Naive B cell (primary cell): ENCODE data around the gene PPP1R13B. TPM values are rescaled to one million over a fixed set of nuclear protein-coding genes. Genes with fewer than 3 reads are reported as not detected.

Experiments
- ATAC-seq, 2 donors: fragments of 150-1000 bp; cut with Tn5 transposase; 2 replicates each; pipeline ENCODE4 v1.10.0; 2021; ENCODE audit warnings: low read depth in 2 of 2, mild to moderate bottlenecking in 2 of 2, moderate library complexity in 2 of 2
- DNase-seq: peaks from one replicate; pipeline ENCODE4 v3.0.0; 2022
- H3K27ac Mint-ChIP-seq, 6 donors: one replicate each; pipeline ENCODE4 v1.8.0; 2020 to 2022; ENCODE audit warnings: mild to moderate bottlenecking in 6 of 6, mixed read lengths in 6 of 6, moderate library complexity in 5 of 6, inconsistent platforms in 2 of 6
- H3K27me3 Mint-ChIP-seq, 3 donors: one replicate each; pipeline ENCODE4 v1.8.0; 2021 to 2022; ENCODE audit warnings: mixed read lengths in 3 of 3, mild to moderate bottlenecking in 1 of 3
- H3K36me3 Mint-ChIP-seq, 2 donors: one replicate each; pipeline ENCODE4 v1.8.0; 2020 to 2022; ENCODE audit warnings: mixed read lengths in 2 of 2, inconsistent platforms in 1 of 2, mild to moderate bottlenecking in 1 of 2
- H3K4me1 Mint-ChIP-seq, 3 donors: one replicate each; pipeline ENCODE4 v1.8.0; 2020 to 2022; ENCODE audit warnings: mixed read lengths in 3 of 3, inconsistent platforms in 1 of 3, mild to moderate bottlenecking in 1 of 3, moderate library complexity in 1 of 3
- H3K4me3 Mint-ChIP-seq, 8 donors: one replicate each; pipeline ENCODE4 v1.8.0; 2020 to 2022; ENCODE audit warnings: mild to moderate bottlenecking in 8 of 8, mixed read lengths in 8 of 8, moderate library complexity in 8 of 8, inconsistent platforms in 2 of 8
- H3K9me3 Mint-ChIP-seq, 7 donors: one replicate each; pipeline ENCODE4 v1.8.0; 2020 to 2022; ENCODE audit warnings: mixed read lengths in 7 of 7, mild to moderate bottlenecking in 5 of 7, inconsistent platforms in 2 of 7, moderate library complexity in 1 of 7
- polyA plus RNA-seq, 6 donors: library from polyadenylated mRNA; unstranded; fragments of 300-500 nt; fragmentation: Illumina TruSeq; gene quantifications; one replicate each; pipeline ENCODE4 v1.2.3, GENCODE V29; 2021; ENCODE audit warnings: low read depth in 6 of 6

The PPP1R13B gene
- polyA plus RNA-seq, 6 donors from 2014 or later, result 0.65 to 4.6 (median 1.8) TPM; not detected in 1

GRCh38 chr14:103735815-103736545 is 111.4 kb downstream of the PPP1R13B start:
- DNase-seq, result no peak
- ATAC-seq, result no peak
- Mint-ChIP-seq H3K27ac (no peak overlapping the region), H3K9me3 (no peaks in the 10 kb centered on the region), H3K27me3 (no peaks in the 10 kb centered on the region), H3K36me3 (no peaks in the 10 kb centered on the region), H3K4me3 (no peak overlapping the region), H3K4me1 (peaks cover 0 to 4% (median 0%) of the 10 kb centered on the region in 3 donors)

- Mint-ChIP-seq H3K36me3 (no peaks in the 10 kb centered on the region), H3K27ac (no peak overlapping the region), H3K9me3 (no peaks in the 10 kb centered on the region), H3K4me1 (peaks cover 0 to 4% (median 0%) of the 10 kb centered on the region in 3 donors), H3K27me3 (no peaks in the 10 kb centered on the region), H3K4me3 (no peak overlapping the region)
- ATAC-seq, result no peak
- DNase-seq, result no peak
These were observed 111.9 kb downstream of the PPP1R13B start for GRCh38 chr14:103735439-103735814.

GRCh38 chr14:103735022-103735421 is 112.4 kb downstream of the PPP1R13B start:
- H3K27me3 Mint-ChIP-seq, result no peaks in the 10 kb centered on the region
- ATAC-seq (no peak), DNase-seq (no peak)
- no peaks in the 10 kb centered on the region for H3K36me3 Mint-ChIP-seq
- no peaks in the 10 kb centered on the region for H3K9me3 Mint-ChIP-seq
- H3K4me3 Mint-ChIP-seq, result no peak overlapping the region
- no peak overlapping the region for H3K27ac Mint-ChIP-seq
- H3K4me1 Mint-ChIP-seq, result peaks cover 0 to 4% (median 0%) of the 10 kb centered on the region in 3 donors

GRCh38 chr14:103734081-103734888 is 113.1 kb downstream of the PPP1R13B start:
- Mint-ChIP-seq H3K9me3 (no peaks in the 10 kb centered on the region), H3K27ac (no peak overlapping the region), H3K27me3 (no peaks in the 10 kb centered on the region), H3K4me1 (peaks cover 0 to 4% (median 0%) of the 10 kb centered on the region in 3 donors), H3K4me3 (no peak overlapping the region), H3K36me3 (peaks cover 0 to 6% of the 10 kb centered on the region in 2 donors)
- ATAC-seq (no peak), DNase-seq (no peak)

- Mint-ChIP-seq H3K27me3 (no peaks in the 10 kb centered on the region), H3K4me1 (peaks cover 0 to 4% (median 0%) of the 10 kb centered on the region in 3 donors), H3K36me3 (peaks cover 0 to 7% of the 10 kb centered on the region in 2 donors), H3K27ac (no peak overlapping the region), H3K9me3 (no peaks in the 10 kb centered on the region), H3K4me3 (no peak overlapping the region)
- ATAC-seq, result no peak
- DNase-seq, result no peak
These were observed 113.7 kb downstream of the PPP1R13B start for GRCh38 chr14:103733651-103734050.

- Mint-ChIP-seq H3K4me3 (no peak overlapping the region), H3K4me1 (peaks cover 0 to 4% (median 0%) of the 10 kb centered on the region in 3 donors), H3K27ac (peak overlapping the region in 1 of 6 donors; percentile 38), H3K9me3 (no peaks in the 10 kb centered on the region), H3K27me3 (no peaks in the 10 kb centered on the region), H3K36me3 (peaks cover 0 to 7% of the 10 kb centered on the region in 2 donors)
- ATAC-seq (no peak), DNase-seq (no peak)
These were observed 114.3 kb downstream of the PPP1R13B start for GRCh38 chr14:103732868-103733620.

GRCh38 chr14:103731916-103732867 is 115.2 kb downstream of the PPP1R13B start:
- Mint-ChIP-seq H3K4me3 (no peak overlapping the region), H3K27ac (no peak overlapping the region), H3K4me1 (peaks cover 0 to 4% (median 0%) of the 10 kb centered on the region in 3 donors), H3K9me3 (no peaks in the 10 kb centered on the region), H3K36me3 (peaks cover 0 to 7% of the 10 kb centered on the region in 2 donors), H3K27me3 (no peaks in the 10 kb centered on the region)
- ATAC-seq (no peak), DNase-seq (no peak)

- peaks cover 0 to 7% of the 10 kb centered on the region in 2 donors for H3K36me3 Mint-ChIP-seq
- no peaks in the 10 kb centered on the region for H3K9me3 Mint-ChIP-seq
- no peak overlapping the region for H3K27ac Mint-ChIP-seq
- H3K27me3 Mint-ChIP-seq, result no peaks in the 10 kb centered on the region
- H3K4me3 Mint-ChIP-seq, result no peak overlapping the region
- ATAC-seq (no peak), DNase-seq (no peak)
- peaks cover 0 to 4% (median 0%) of the 10 kb centered on the region in 3 donors for H3K4me1 Mint-ChIP-seq
These were observed 115.9 kb downstream of the PPP1R13B start for GRCh38 chr14:103731481-103731880.

GRCh38 chr14:103730490-103731035 is 116.8 kb downstream of the PPP1R13B start:
- no peak for ATAC-seq
- Mint-ChIP-seq H3K27ac (peak overlapping the region in 2 of 6 donors; percentile 56 to 79), H3K9me3 (no peaks in the 10 kb centered on the region), H3K4me1 (peaks cover 0 to 4% (median 0%) of the 10 kb centered on the region in 3 donors), H3K36me3 (peaks cover 0 to 7% of the 10 kb centered on the region in 2 donors), H3K4me3 (no peak overlapping the region), H3K27me3 (no peaks in the 10 kb centered on the region)
- DNase-seq, result no peak

GRCh38 chr14:103729496-103730448 is 117.6 kb downstream of the PPP1R13B start:
- peaks cover 0 to 4% (median 0%) of the 10 kb centered on the region in 3 donors for H3K4me1 Mint-ChIP-seq
- H3K4me3 Mint-ChIP-seq, result no peak overlapping the region
- ATAC-seq (no peak), DNase-seq (no peak)
- H3K27me3 Mint-ChIP-seq, result no peaks in the 10 kb centered on the region
- peak overlapping the region in 2 of 6 donors; percentile 42 to 44 for H3K27ac Mint-ChIP-seq
- H3K9me3 Mint-ChIP-seq, result no peaks in the 10 kb centered on the region
- peaks cover 0 to 7% of the 10 kb centered on the region in 2 donors for H3K36me3 Mint-ChIP-seq

- Mint-ChIP-seq H3K36me3 (peaks cover 0 to 7% of the 10 kb centered on the region in 2 donors), H3K27ac (peak overlapping the region in 1 of 6 donors; percentile 14), H3K4me1 (peaks cover 0 to 4% (median 0%) of the 10 kb centered on the region in 3 donors), H3K9me3 (no peaks in the 10 kb centered on the region), H3K4me3 (no peak overlapping the region), H3K27me3 (no peaks in the 10 kb centered on the region)
- ATAC-seq, result no peak
- DNase-seq, result no peak
These were observed 118.7 kb downstream of the PPP1R13B start for GRCh38 chr14:103728721-103729120.
